GM23338 (cell line): Measurements from ENCODE around the gene CHI3L1.

Source experiments
- CREB1 ChIP-seq: fragments of 250-450 bp; sonication (Bioruptor Pico); IDR thresholded peaks from 2 replicates; pipeline ENCODE4 v1.5.0; 2020; ENCODE audit warnings: low read depth, mild to moderate bottlenecking, moderate library complexity
- CTCF ChIP-seq, 2 experiments: fragments of 200-600 bp in 1 of 2; sonication (generic) in 1 of 2; conservative IDR thresholded peaks; 2 replicates each; pipeline versions ENCODE4 v1.5.1 to v1.6.1; 2016 to 2017; ENCODE audit warnings: antibody characterized with exemption in 2 of 2, low read depth in 2 of 2, mild to moderate bottlenecking in 2 of 2, moderate library complexity in 1 of 2
- ETS1 ChIP-seq: IDR thresholded peaks from 2 replicates; pipeline ENCODE4 v1.6.1; 2016; ENCODE audit warnings: antibody characterized with exemption
- EZH2 ChIP-seq: fragments of 200-600 bp; sonication (generic); IDR thresholded peaks from one replicate; pipeline ENCODE4 v1.8.0; 2017; ENCODE audit warnings: antibody characterized with exemption, mild to moderate bottlenecking, low read depth; ENCODE audit not compliant: unreplicated experiment
- EZH2phosphoT487 ChIP-seq: fragments of 200-600 bp; sonication (generic); IDR thresholded peaks from one replicate; pipeline ENCODE4 v1.8.1; 2018; ENCODE audit warnings: antibody characterized with exemption; ENCODE audit not compliant: unreplicated experiment
- JUNB ChIP-seq: IDR thresholded peaks from one replicate; pipeline ENCODE4 v1.6.1; 2016; ENCODE audit warnings: antibody characterized with exemption; ENCODE audit not compliant: unreplicated experiment
- POLR2AphosphoS5 ChIP-seq: IDR thresholded peaks from 2 replicates; pipeline ENCODE4 v1.6.1; 2016; ENCODE audit warnings: antibody characterized with exemption, low read depth
- REST ChIP-seq: IDR thresholded peaks from one replicate; pipeline ENCODE4 v1.6.1; 2018; ENCODE audit warnings: antibody characterized with exemption; ENCODE audit not compliant: unreplicated experiment
- STAT1 ChIP-seq: IDR thresholded peaks from one replicate; pipeline ENCODE4 v1.6.1; 2016; ENCODE audit warnings: antibody characterized with exemption; ENCODE audit not compliant: unreplicated experiment
- ZNF331 ChIP-seq: fragments of 250-450 bp; sonication (Bioruptor Pico); IDR thresholded peaks from 2 replicates; pipeline ENCODE4 v1.5.0; 2020; ENCODE audit warnings: low read depth, mild to moderate bottlenecking, moderate library complexity

GRCh38 chr1:203183828-203184227 lies 2.7 kb downstream of the CHI3L1 start:
- TF ChIP-seq CTCF (conservative IDR thresholded peaks at IDR 0.05; ENCODE audit: low read depth in 2 of 2), result no peak
- TF ChIP-seq EZH2, result no peak
- TF ChIP-seq STAT1, result no peak
- TF ChIP-seq EZH2phosphoT487, result no peak
- TF ChIP-seq POLR2AphosphoS5, result no peak
- TF ChIP-seq REST, result no peak
- no peak for TF ChIP-seq JUNB
- TF ChIP-seq ETS1, result no peak
- no peak for TF ChIP-seq ZNF331
- TF ChIP-seq CREB1 (CRISPR knock-in tag), result no peak
